ENCODE results near the gene PTGES.
"Not testable (repeated sequence)": the region's sequence is repeated elsewhere in the genome, so short reads cannot be mapped to it uniquely, and the experiment has no call there.

Gene PTGES

GRCh38 chr9:129752900-129753729, at the start of gene PTGES:
Gene PTGES (minus strand): TSS chr9:129753042. CDS start chr9:129753012, 30 bp downstream.
- WGBS (ENCODE audit: insufficient coverage, insufficient read length): no CpG with 5 or more reads among the region's 23 CpGs
- DNase-seq (ENCODE audit: low read depth, low spot score): no peak
- no peaks in the 10 kb centered on the region for H3K27me3 ChIP-seq (ENCODE audit: control insufficient read depth, insufficient read depth, low read length)
- no peak within 1 kb of the TSS for H3K4me3 ChIP-seq (ENCODE audit: low read length)
- no peaks in the 10 kb centered on the region for H3K36me3 ChIP-seq (ENCODE audit: control insufficient read depth, insufficient read depth, low read length)
- no peak within 1 kb of the TSS for H3K27ac ChIP-seq (ENCODE audit: low read length)
- H3K4me1 ChIP-seq (ENCODE audit: control insufficient read depth, insufficient read depth, low read length): peaks cover 2% of the 10 kb centered on the region; the same call in 1 of the 2 replicates
- no peaks in the 10 kb centered on the region for H3K9me3 ChIP-seq (ENCODE audit: control insufficient read depth, insufficient read depth, low read length)

GRCh38 chr9:129801504-129801903, 48.7 kb upstream of the PTGES start:
- Histone ChIP-seq H3K4me3 (ENCODE audit: low read length) (no peak overlapping the region), H3K27ac (ENCODE audit: low read length) (no peak overlapping the region), H3K9me3 (ENCODE audit: control insufficient read depth, insufficient read depth, low read length) (no peaks in the 10 kb centered on the region), H3K27me3 (ENCODE audit: control insufficient read depth, insufficient read depth, low read length) (no peaks in the 10 kb centered on the region), H3K4me1 (ENCODE audit: control insufficient read depth, insufficient read depth, low read length) (peaks cover 3% of the 10 kb centered on the region), H3K36me3 (ENCODE audit: control insufficient read depth, insufficient read depth, low read length) (no peaks in the 10 kb centered on the region)
- no peak for DNase-seq (ENCODE audit: low read depth, low spot score)
- WGBS (ENCODE audit: insufficient coverage, insufficient read length): no CpG with 5 or more reads among the region's 17 CpGs

GRCh38 chr9:129798973-129799372, 46.1 kb upstream of the PTGES start:
- Histone ChIP-seq H3K4me1 (ENCODE audit: control insufficient read depth, insufficient read depth, low read length) (peaks cover 3% of the 10 kb centered on the region; the same call in 1 of the 2 replicates), H3K4me3 (ENCODE audit: low read length) (no peak overlapping the region), H3K36me3 (ENCODE audit: control insufficient read depth, insufficient read depth, low read length) (no peaks in the 10 kb centered on the region), H3K27me3 (ENCODE audit: control insufficient read depth, insufficient read depth, low read length) (no peaks in the 10 kb centered on the region), H3K27ac (ENCODE audit: low read length) (no peak overlapping the region), H3K9me3 (ENCODE audit: control insufficient read depth, insufficient read depth, low read length) (no peaks in the 10 kb centered on the region)
- no CpG with 5 or more reads among the region's 6 CpGs for WGBS (ENCODE audit: insufficient coverage, insufficient read length)
- no peak for DNase-seq (ENCODE audit: low read depth, low spot score)

- H3K4me1 ChIP-seq (ENCODE audit: control insufficient read depth, insufficient read depth, low read length); H3K4me3 ChIP-seq (ENCODE audit: low read length); DNase-seq (ENCODE audit: low read depth, low spot score); H3K36me3 ChIP-seq (ENCODE audit: control insufficient read depth, insufficient read depth, low read length); H3K9me3 ChIP-seq (ENCODE audit: control insufficient read depth, insufficient read depth, low read length); H3K27me3 ChIP-seq (ENCODE audit: control insufficient read depth, insufficient read depth, low read length); H3K27ac ChIP-seq (ENCODE audit: low read length): not testable (repeated sequence)
- no CpG with 5 or more reads among the region's 2 CpGs for WGBS (ENCODE audit: insufficient coverage, insufficient read length)
Observed at GRCh38 chr9:129796029-129796428, 43.2 kb upstream of the PTGES start.

GRCh38 chr9:129794549-129794948, 41.7 kb upstream of the PTGES start:
- no CpG with 5 or more reads among the region's 8 CpGs for WGBS (ENCODE audit: insufficient coverage, insufficient read length)
- H3K9me3 ChIP-seq (ENCODE audit: control insufficient read depth, insufficient read depth, low read length): no peaks in the 10 kb centered on the region
- no peaks in the 10 kb centered on the region for H3K27me3 ChIP-seq (ENCODE audit: control insufficient read depth, insufficient read depth, low read length)
- no peaks in the 10 kb centered on the region for H3K36me3 ChIP-seq (ENCODE audit: control insufficient read depth, insufficient read depth, low read length)
- H3K4me1 ChIP-seq (ENCODE audit: control insufficient read depth, insufficient read depth, low read length): no peaks in the 10 kb centered on the region
- no peak for DNase-seq (ENCODE audit: low read depth, low spot score)
- H3K4me3 ChIP-seq (ENCODE audit: low read length): no peak overlapping the region
- no peak overlapping the region for H3K27ac ChIP-seq (ENCODE audit: low read length)

- Histone ChIP-seq H3K36me3 (ENCODE audit: control insufficient read depth, insufficient read depth, low read length) (no peaks in the 10 kb centered on the region), H3K27ac (ENCODE audit: low read length) (no peak overlapping the region), H3K27me3 (ENCODE audit: control insufficient read depth, insufficient read depth, low read length) (no peaks in the 10 kb centered on the region), H3K9me3 (ENCODE audit: control insufficient read depth, insufficient read depth, low read length) (no peaks in the 10 kb centered on the region), H3K4me1 (ENCODE audit: control insufficient read depth, insufficient read depth, low read length) (no peaks in the 10 kb centered on the region), H3K4me3 (ENCODE audit: low read length) (no peak overlapping the region)
- WGBS (ENCODE audit: insufficient coverage, insufficient read length): no CpG with 5 or more reads among the region's 10 CpGs
- DNase-seq (ENCODE audit: low read depth, low spot score): no peak
Observed at GRCh38 chr9:129786481-129786880, 33.6 kb upstream of the PTGES start.

- Histone ChIP-seq H3K36me3 (ENCODE audit: control insufficient read depth, insufficient read depth, low read length) (no peaks in the 10 kb centered on the region), H3K4me1 (ENCODE audit: control insufficient read depth, insufficient read depth, low read length) (no peaks in the 10 kb centered on the region), H3K9me3 (ENCODE audit: control insufficient read depth, insufficient read depth, low read length) (no peaks in the 10 kb centered on the region), H3K27me3 (ENCODE audit: control insufficient read depth, insufficient read depth, low read length) (no peaks in the 10 kb centered on the region), H3K27ac (ENCODE audit: low read length) (no peak overlapping the region), H3K4me3 (ENCODE audit: low read length) (no peak overlapping the region)
- no CpG with 5 or more reads among the region's 1 CpG for WGBS (ENCODE audit: insufficient coverage, insufficient read length)
- no peak for DNase-seq (ENCODE audit: low read depth, low spot score)
Observed at GRCh38 chr9:129785866-129786265, 33.0 kb upstream of the PTGES start.

GRCh38 chr9:129784970-129785369, 32.1 kb upstream of the PTGES start:
- not testable (repeated sequence) for H3K36me3 ChIP-seq (ENCODE audit: control insufficient read depth, insufficient read depth, low read length); H3K4me3 ChIP-seq (ENCODE audit: low read length); H3K4me1 ChIP-seq (ENCODE audit: control insufficient read depth, insufficient read depth, low read length); H3K9me3 ChIP-seq (ENCODE audit: control insufficient read depth, insufficient read depth, low read length); DNase-seq (ENCODE audit: low read depth, low spot score); H3K27me3 ChIP-seq (ENCODE audit: control insufficient read depth, insufficient read depth, low read length); H3K27ac ChIP-seq (ENCODE audit: low read length)
- no CpG with 5 or more reads among the region's 11 CpGs for WGBS (ENCODE audit: insufficient coverage, insufficient read length)

GRCh38 chr9:129783516-129784361, 30.9 kb upstream of the PTGES start:
- DNase-seq (ENCODE audit: low read depth, low spot score): peak; percentile 63
- H3K4me1 ChIP-seq (ENCODE audit: control insufficient read depth, insufficient read depth, low read length): no peaks in the 10 kb centered on the region
- H3K4me3 ChIP-seq (ENCODE audit: low read length): no peak overlapping the region
- H3K27me3 ChIP-seq (ENCODE audit: control insufficient read depth, insufficient read depth, low read length): no peaks in the 10 kb centered on the region
- no peaks in the 10 kb centered on the region for H3K36me3 ChIP-seq (ENCODE audit: control insufficient read depth, insufficient read depth, low read length)
- WGBS (ENCODE audit: insufficient coverage, insufficient read length): no CpG with 5 or more reads among the region's 14 CpGs
- no peaks in the 10 kb centered on the region for H3K9me3 ChIP-seq (ENCODE audit: control insufficient read depth, insufficient read depth, low read length)
- no peak overlapping the region for H3K27ac ChIP-seq (ENCODE audit: low read length)

GRCh38 chr9:129781981-129782380, 29.1 kb upstream of the PTGES start:
- no peaks in the 10 kb centered on the region for H3K27me3 ChIP-seq (ENCODE audit: control insufficient read depth, insufficient read depth, low read length)
- no CpG with 5 or more reads among the region's 5 CpGs for WGBS (ENCODE audit: insufficient coverage, insufficient read length)
- H3K27ac ChIP-seq (ENCODE audit: low read length): no peak overlapping the region
- no peaks in the 10 kb centered on the region for H3K36me3 ChIP-seq (ENCODE audit: control insufficient read depth, insufficient read depth, low read length)
- DNase-seq (ENCODE audit: low read depth, low spot score): no peak
- H3K9me3 ChIP-seq (ENCODE audit: control insufficient read depth, insufficient read depth, low read length): no peaks in the 10 kb centered on the region
- no peaks in the 10 kb centered on the region for H3K4me1 ChIP-seq (ENCODE audit: control insufficient read depth, insufficient read depth, low read length)
- no peak overlapping the region for H3K4me3 ChIP-seq (ENCODE audit: low read length)
